Limb (tissue), 2 donors: ENCODE measurements around the gene QDPR.
A peak's percentile ranks its signal among the peaks of the same experiment; 100 is the strongest.
"Not testable (repeated sequence)": the region's sequence is repeated elsewhere in the genome, so short reads cannot be mapped to it uniquely, and the experiment has no call there.

Experiments
- DNase-seq, 2 donors: peaks; one replicate each; pipeline ENCODE4 v3.0.0-alpha.2; 2016; ENCODE audit errors: extremely low spot score in 2 of 2

Gene QDPR

DNA sequence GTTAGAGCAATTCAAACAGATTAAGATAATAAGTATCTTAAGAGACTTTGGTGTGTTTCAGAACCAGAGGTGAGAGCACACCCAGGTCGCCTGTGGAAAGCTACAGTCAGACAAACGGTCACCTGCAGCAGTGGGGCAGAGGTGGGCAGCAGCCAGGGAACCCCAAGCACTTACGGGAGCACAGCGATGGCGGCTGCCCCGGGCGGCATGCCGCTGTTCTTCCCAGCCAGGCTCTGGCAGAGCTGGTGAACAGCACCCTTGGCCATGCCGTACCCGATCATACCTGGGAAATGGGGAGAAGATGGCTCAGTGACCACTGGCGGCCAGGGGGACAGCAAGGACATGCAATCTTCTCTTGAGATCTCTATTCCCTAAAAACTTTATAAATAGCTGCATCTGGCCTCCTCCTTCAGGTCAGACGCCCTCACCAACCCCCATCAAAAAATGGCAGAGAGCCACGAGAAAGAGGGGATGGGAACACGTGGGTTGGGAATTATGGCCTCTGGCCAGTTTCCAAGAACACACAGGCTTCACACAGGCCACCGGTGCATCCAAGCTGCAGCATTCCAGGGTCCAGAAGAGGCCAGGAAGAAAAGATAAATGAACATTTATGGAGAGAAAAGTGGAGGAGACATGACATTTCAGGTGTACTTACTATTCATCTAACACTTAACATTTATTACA, 19.7 kb downstream of the QDPR start:
- no peak for DNase-seq

DNA sequence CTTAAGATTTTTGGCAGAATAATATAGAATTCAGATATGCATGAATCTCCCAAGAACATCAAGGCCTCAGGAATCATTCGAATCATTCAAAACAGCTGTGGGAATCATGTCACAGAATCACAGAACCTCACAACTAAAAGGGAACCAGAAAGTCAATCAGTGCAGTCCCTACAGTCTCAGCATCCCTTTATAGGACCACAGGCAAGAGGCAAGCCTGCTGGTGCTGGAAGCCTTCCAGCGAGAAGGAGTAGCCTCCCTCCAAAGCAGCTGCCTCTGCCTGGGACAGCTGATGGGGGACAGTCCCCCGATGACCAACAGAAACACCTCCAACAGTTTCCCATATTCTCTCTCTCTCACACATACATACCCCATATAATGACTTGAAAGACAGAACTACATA, 20.7 kb downstream of the QDPR start:
- DNase-seq = no peak

DNA sequence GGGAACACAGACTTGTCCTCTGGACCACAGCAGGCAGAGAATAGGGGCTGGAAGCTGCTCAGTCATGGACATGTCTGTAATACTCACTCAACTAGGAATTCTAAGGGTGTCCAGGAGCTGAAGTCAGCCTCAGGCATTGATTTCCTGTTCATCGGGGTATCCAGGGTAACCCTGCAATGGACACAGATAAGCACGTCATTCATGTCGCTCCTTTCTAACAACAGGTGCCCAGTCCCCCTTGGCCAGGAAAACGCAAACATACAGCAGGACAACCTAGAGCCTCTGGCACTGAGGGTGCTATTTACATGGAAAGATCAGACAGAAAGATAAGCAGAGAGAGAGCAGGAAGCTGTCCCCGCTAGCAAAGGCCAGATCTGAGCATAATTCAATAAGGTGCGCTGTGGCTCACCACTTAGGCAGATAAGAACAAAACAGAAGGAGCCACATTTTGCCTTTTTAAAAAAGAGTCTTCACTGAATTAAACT, 21.3 kb downstream of the QDPR start:
- no peak for DNase-seq

DNA sequence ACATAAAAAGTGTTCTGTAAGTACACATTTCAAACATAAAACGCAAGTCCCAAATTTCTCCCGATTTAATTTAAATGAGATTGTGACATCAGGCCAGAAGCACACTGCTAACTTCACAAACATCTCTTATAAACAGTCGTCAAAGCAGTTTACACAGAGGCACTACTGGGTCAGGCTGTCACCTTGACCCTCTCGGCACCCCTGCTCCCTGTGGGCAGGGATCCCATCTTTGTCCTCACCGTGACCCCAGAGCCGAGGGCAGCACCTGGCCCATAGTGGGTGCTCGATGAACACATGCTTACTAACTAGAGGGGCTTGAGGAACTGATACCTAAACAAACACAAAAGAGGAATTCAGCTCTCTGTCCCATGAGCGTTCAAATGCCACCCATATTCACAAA, 22.2 kb downstream of the QDPR start:
- no peak for DNase-seq

DNA sequence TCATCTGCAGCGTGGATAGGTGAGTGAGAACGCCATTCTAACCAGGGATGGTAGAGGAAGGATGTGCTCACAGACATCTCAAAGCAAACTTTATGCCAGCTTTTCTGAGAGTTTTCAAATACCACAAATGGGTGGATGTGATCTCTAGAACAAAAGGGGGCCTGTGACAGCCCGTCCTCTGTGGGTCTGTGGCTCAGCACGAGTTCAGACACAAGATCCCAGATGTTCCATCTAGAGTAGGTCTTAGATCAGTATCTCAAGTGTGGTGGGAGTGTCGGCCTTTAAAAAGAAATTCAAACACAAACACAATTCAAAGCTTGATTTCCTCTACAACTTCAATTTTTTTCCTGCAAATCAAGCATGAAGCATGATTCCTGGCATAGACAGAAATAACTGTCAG, 22.8 kb downstream of the QDPR start:
- no peak for DNase-seq

DNA sequence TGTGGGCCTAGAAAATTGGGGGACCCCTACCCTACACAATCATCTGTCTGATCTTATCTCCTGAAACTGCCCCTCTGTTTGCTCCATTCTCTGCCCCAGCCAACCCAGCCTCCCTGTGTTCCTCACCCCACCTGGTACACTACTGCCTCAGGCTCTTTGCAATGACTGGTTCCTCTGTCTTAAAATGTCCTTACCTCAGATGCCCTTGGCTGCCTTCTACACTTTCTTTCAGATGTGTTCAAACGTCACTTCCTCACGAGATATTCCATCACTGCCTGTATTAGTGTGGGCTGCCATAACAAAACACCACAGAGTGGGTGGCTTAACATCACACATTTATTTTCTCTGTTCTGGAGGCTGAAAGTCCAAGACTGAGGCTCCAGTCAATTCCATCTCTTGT, 29.2 kb downstream of the QDPR start:
- no peak for DNase-seq

DNA sequence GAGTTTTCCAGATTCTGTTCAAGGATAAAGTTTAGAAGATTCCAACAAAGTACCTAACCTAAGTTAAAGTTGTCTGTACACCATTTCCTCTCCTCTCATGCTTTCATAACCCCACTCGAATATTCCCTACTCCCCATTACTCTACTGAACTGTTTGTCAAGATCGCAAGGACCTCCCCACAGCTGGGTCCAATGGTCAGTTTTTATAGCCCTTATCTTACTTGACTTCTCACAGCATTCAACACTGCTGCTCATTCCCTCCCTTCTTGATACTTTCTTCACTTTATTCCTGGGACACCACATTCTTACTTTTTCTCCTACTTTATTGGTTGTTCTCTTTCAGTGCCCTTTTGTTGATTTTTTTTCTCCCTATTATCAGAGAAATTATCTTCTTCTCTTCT, 30.9 kb downstream of the QDPR start:
- DNase-seq = no peak

DNA sequence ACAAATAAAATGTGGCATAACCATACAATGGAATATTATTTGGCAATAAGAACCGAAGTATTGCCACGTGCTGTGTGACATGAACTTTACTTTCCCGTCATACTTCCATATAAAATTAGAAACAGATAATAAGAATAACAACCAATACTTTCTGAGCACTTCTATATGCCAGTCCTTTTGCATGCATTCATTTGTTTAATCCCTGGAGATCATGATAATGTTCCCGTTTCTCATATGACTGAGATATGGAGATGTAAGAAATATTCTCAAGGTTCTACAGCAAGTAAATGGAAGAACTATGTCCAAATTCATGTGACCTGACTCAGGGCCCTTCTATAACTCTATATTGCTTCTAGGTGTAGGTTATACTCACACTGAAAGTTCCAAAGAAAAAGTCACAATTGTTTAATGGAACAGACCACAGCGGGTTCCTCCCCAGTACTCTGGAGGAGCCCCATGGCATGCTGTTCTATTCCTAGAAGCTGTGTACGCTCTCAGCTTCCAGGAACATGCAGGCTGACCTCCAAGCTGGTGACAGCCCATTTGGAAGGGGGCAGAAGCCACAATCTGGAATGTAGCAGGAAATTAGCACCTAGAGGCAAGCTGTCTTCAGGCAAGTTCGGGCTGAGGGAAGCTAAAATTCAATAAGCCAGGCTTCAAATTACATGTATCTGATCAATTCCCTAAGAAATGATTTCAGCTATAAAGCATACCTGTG, 31.5 kb downstream of the QDPR start:
- DNase-seq = no peak

DNA sequence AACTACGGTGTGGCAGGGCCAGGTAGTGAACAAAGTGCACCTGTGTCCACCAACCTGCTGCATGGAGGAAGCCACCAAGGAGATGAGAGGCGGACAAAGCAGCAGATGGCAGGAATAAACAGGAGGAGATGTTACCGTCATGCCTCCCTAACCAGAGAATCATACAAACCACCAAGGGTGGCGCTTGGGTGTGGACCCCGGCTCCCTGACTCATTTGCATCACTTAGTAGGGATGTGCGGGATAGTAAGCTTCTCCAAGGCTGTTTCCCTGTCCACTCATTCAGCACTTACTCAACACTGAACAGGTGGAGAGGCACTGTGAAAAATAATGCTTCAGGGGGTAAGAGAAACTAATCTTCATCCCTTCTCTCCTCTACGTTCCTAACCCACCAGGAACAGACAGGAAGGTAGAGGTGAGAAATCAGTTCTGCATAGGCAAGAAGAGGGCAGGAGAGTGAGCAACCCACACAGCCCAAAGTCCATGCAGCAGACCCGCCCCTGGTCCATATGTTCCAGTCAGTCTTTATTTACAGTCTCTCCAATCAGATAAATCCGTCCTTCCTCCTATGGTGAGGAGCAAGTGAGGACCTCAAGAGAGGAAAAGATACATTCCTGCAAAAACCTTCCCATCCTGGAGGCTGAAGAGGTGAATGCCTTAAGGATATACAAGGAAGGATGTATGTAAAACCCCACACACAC, 34.0 kb downstream of the QDPR start:
- no peak for DNase-seq

DNA sequence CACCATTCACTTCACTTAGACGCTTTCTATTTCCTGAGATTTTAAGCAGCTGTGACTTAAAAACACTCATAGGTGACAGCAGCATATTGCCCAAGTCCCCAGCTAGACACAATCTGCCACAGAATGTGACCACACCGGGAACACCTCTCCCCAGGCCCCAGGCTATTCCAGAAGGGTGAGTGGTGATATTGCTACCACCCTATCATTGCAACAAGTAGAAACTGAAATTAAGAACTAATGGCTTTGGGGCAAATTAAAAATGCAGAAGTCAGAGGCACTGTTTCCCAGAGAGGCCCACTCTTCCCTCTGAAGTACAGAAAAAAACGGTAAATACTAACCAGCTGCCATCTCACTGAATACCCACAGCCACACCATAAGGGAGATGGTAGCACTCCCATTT, 35.0 kb downstream of the QDPR start:
- DNase-seq = no peak

DNA sequence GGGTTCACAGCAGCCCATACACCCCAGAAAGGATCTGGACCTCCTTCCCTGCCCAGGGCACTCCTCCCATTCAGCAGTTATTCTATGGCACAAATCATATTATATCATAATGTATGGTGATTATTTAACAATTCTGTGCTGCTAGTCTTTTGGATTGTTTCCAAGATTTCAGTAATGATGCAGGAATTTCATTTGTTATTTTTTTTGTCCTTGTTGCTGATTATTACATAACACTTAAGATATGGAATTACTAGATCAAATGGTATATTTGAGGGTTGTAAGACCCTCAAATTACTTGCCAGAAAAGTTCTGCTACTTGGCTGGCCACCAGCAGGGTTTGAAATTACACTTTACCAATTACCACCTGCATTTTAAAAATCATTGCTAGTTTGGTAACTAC, 36.4 kb downstream of the QDPR start:
- DNase-seq = no peak

DNA sequence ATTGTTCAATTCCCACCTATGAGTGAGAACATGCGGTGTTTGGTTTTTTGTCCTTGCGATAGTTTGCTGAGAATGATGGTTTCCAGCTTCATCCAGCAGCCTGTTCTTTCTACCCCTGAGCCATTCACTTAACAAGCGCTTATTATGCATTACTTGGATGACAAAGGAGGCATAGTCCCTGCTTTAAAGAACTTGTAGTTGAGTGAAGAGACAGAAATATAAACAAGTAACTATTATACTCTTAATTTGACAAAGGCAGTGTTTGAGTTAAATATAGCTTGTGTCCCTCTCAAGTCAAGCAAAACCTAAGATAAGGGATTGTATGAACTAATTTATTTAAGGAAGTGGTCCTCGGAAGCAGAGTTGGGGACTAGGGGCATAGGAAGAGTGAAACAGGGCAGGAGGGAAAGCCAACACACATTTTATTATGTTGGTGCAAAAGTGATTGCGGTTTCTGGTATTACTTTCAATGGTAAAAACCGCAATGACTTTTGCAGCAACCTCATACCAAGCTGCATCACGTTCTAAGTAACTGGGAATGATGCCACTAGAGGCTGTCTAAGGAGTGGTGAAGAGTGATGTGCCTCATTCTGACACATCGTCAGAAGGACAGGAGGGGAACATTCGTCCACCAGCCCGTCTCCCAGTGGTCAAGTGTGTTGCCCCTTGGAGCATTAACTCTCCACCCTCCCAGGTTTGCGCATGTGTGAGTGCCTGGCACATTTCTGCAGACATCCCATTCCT, 41.8 kb downstream of the QDPR start:
- no peak for DNase-seq

DNA sequence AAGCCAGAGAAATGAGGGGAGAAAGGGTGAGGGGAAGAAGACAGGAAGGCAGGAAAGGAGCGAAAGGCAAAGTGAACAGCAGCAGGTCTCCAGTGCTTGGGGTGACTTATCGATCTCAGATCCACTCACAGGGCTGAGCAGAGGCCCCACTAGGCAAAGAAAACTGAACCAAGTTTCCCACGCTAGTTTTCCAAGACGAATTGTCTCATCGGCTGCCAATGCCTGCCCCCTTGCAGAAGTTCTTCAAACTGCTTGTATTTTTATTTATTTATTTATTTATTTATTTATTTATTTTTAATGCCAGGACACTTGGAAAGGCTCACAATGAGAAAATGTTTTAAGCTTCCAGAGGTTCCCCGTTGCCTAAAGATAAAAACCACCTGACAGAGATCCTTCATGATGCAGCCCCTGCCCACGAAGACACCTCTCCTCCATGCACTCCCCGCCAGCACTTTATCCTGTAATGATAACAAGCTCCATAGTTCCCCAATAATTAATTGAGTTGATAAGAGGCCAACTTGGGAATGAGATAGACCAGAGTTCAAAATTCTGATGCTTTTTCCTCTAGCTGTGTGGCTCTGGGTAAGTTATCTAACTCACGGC, 43.2 kb downstream of the QDPR start:
- peak; percentile 58 to 65 for DNase-seq

DNA sequence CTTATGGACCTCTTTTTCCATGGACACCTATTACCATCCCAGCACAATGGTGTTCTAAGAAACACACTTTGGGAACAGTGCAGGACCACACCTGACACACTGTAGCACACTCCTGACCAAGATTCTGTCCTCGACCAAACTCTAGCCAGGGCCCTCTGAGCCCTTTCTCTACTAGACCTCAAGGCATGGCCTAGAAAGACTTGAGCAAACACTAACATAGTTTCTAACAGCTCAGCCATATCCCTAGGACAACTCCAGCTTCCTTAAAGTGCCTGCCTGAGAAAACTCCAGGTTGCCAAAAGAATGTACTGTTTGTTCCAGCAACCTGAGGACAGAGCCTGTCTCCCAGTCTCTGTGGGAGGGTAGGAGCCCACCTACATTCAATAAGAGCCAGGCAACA, 48.3 kb downstream of the QDPR start:
- DNase-seq = no peak

DNA sequence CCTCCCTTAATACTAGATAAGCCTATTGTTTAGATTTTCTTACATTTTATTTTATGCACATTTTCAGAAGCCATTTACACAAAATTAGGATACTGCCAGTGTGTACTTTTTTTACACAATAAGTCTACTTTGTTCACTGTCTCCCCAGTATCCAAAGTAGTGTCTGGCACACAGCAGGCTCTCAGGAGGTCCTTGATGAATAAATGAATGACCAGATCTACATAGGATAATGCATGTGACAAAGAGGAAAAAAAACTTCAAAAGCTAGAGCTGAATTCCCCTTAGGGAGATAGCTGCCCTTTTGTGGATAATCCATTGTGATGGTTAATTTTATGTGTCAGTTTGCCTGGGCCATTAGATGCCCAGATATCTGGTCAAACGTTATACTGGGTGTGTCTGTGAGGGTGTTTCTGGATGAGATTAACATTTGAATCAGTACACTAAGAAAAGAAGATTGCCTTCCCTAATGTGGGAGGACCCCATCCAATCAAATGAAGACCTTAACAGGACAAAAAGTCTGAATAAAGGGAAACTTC, 61.6 kb downstream of the QDPR start:
- no peak for DNase-seq

DNA sequence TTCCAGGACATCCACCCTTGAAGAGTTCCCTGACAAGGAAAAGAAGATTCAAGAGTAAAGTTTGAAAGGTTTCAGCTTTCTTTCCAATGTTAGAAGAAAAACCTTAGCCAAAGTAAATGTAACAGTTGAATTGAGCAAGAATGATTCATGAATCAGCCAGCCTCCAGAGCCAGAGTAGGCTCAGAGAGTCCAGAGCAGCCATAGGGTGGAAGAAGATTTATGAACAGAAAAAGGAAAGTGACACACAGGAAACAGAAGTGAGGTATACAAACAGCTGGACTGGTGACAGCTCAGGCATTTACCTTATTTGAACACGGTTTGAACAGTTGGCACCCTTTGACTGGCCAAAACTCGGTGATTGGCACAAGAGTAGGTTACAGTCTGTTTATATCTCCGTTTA, 63.2 kb downstream of the QDPR start:
- DNase-seq = no peak

DNA sequence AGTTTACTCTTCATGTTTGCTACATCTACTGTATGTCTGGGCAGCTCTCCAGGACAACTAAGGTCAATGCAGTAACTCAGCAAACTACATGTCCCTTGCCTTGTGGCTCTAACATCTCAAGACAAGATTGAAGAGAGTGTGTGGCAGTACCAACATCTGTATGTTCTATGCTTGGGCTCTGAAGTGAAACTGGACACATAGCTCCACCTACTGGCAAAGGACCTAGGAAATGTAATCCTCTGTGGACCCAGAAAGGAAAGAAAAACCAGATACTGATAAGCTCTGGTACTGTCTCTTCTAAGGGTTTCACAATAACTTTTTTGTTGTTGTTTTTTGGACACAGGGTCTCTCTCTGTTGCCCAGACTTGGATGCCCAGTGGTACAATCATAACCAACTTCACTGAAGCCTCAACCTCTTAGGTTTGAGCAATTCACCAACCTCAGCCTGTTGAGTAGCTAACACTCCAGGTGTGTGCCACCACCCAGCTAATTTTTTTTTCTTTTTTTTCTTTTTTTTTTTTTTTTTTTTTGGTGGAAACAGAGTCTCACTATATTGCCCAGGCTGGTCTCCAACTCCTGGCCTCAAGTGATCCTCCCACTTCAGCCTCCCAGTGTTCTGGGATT, 64.1 kb downstream of the QDPR start:
- peak in 1 of 2 donors; percentile 59 for DNase-seq

DNA sequence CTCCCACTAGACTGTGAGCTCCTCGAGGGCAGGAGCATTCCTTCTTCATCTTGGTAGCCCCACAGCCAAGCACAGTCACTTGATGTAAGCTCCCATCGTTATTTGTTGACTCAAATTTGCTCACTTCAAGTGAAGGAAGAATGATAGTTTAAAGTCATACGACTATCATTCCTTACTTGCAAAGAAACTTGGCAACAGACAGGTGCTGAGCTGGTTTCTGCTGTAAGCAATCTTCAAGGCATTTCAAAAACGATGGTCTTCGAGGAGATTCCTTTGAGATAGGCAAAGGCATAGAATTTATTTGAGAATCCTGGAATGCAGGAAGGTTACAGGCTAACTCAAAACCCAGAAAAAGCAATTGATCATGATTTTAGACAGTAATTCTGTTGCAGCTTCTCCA, 64.8 kb downstream of the QDPR start:
- DNase-seq = no peak

DNA sequence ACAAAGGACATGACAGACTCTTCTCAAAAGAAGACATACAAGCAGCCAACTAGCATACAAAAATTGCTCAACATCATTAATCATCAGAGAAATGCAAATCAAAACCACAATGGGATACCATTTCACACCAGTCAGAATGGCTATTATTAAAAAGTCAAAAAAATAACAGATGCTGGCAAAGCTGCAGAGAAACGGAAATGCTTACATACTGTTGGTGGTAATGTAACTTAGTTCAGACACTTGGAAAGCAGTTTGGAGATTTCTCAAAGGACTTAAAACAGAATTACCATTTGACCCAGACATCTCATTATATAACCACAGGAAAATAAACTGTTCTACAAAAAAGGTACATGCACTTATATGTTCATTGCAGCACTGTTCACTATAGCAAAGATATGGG, 69.4 kb downstream of the QDPR start:
- not testable (repeated sequence) for DNase-seq

DNA sequence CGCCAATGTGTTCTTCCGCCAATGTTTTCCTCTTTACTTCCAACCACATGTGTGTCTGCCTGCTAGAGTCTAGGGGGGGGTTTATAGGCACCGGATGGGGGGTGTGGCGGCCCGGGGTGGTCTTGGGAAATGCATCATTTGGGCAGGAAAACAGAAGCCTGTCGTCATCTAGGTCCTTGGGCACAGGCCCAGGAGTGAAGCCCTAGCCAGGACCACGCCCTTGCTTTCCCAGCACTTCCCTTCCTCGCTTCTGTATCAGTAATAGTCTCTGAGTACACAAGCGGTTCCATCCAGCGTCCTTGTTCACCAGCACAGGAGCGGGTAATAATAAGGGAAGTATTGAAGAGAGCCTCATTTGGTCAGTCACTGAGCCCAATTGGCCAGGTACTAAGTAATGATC, 74.5 kb downstream of the QDPR start:
- DNase-seq = no peak

DNA sequence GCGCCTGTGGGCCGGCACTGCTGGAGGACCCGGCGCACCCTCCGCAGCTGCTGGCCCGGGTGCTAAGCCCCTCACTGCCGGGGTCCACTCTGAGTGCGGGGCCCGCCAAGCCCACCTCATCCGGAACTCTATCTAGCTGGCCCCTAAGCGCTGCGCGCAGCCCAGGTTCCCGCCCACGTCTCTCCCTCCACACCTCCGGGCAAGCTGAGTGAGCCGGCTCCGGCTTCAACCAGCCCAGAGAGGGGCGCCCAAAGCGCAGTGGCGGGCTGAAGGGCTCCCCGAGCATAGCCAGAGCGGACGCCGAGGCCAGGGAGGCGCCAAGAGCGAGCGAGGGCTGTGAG, 75.2 kb downstream of the QDPR start:
- DNase-seq = no peak
